HL-60 (cell line): ENCODE results near the gene SRSF9.

Source experiments
- CTCF ChIP-seq: IDR thresholded peaks from one replicate; pipeline ENCODE4 v1.5.1; 2011; ENCODE audit warnings: low read length, control low read depth, inconsistent platforms; ENCODE audit not compliant: insufficient read depth
- GABPA ChIP-seq: IDR thresholded peaks from 2 replicates; pipeline ENCODE4 v1.6.1; 2012; ENCODE audit warnings: low read depth

GRCh38 chr12:120425797-120426196 lies 43.8 kb downstream of the SRSF9 start:
- TF ChIP-seq GABPA (no peak), CTCF (no peak)
